K562 (cell line): ENCODE measurements around the gene SIRPB2. TPM values are rescaled to one million over a fixed set of nuclear protein-coding genes. Genes with fewer than 3 reads are reported as not detected.

Experiments
- ATAC-seq: fragments of 200-7000 bp; cut with Tn5 transposase; 3 replicates; pipeline ENCODE4 v1.9.1; 2020; ENCODE audit warnings: moderate library complexity
- BruUV-seq: library from RNA; stranded (reverse); fragments of 400-500 nt; replicated peaks from 2 replicates; lab custom pipeline; 2021; lab: Mats Ljungman, UMichigan
- CTCF ChIA-PET: fragments of 300-600 bp; formaldehyde crosslinking; extraction: SDS; loops from one replicate; lab custom pipeline; 2021; ENCODE audit warnings: low intra/inter-chr PET ratio; lab: Yijun Ruan, JAX
- POLR2A ChIA-PET: fragments of 300-600, 350-650 bp; sonication (Branson Sonifier 250); formaldehyde crosslinking; extraction: SDS; loops from one replicate; lab custom pipeline; 2021; ENCODE audit warnings: antibody characterized with exemption, inconsistent platforms; lab: Yijun Ruan, JAX
- DNase-seq, 4 experiments: peaks; one replicate each; pipeline versions ENCODE4 v3.0.0 to v3.0.0-alpha.2; 2011 to 2018; ENCODE audit warnings: low spot score in 3 of 4, mixed read lengths in 3 of 4; ENCODE audit errors: extremely low read depth in 1 of 4
- FAIRE-seq: peaks from 2 replicates; lab custom pipeline; 2011; peaks lifted over from hg19 to GRCh38; lab: Jason Lieb, UNC
- H2AFZ ChIP-seq: 2 replicates; pipeline ENCODE4 v1.6.0; 2011; ENCODE audit warnings: low read depth, low read length, control low read depth, inconsistent platforms
- H3K27ac ChIP-seq: fragments of 200-600 bp; 3 replicates; pipeline ENCODE4 v1.8.0; 2011; ENCODE audit warnings: low read depth, mild to moderate bottlenecking, control low read depth, inconsistent platforms, low read length, moderate library complexity, mixed read lengths; ENCODE audit errors: extremely low read depth
- H3K27me3 ChIP-seq, 2 experiments: fragments of 300-600 bp in 1 of 2; 2 replicates in 1 of 2; 3 replicates in 1 of 2; pipeline versions ENCODE4 v1.6.0 to v1.8.0; 2011; ENCODE audit warnings: inconsistent platforms in 2 of 2, low read length in 2 of 2, mild to moderate bottlenecking in 1 of 2, mixed read lengths in 1 of 2, moderate library complexity in 1 of 2; ENCODE audit not compliant: control insufficient read depth in 2 of 2, insufficient read depth in 2 of 2
- H3K36me3 ChIP-seq: fragments of 300-600 bp; 3 replicates; pipeline ENCODE4 v1.8.0; 2011; ENCODE audit warnings: mild to moderate bottlenecking, low read length, inconsistent platforms; ENCODE audit not compliant: control insufficient read depth, insufficient read depth
- H3K4me1 ChIP-seq, 2 experiments: fragments of 200-600 bp in 1 of 2; replicated peaks in 1 of 2; 2 replicates in 1 of 2; 3 replicates in 1 of 2; pipeline versions ENCODE4 v1.5.1 to v1.8.0; 2011; ENCODE audit warnings: inconsistent platforms in 2 of 2, low read length in 2 of 2, mild to moderate bottlenecking in 1 of 2, mixed read lengths in 1 of 2, moderate library complexity in 1 of 2; ENCODE audit not compliant: control insufficient read depth in 2 of 2, insufficient read depth in 2 of 2
- H3K4me2 ChIP-seq: 2 replicates; pipeline ENCODE4 v1.6.1; 2011; ENCODE audit warnings: low read length, control low read depth, inconsistent platforms, mixed read lengths; ENCODE audit not compliant: insufficient read depth
- H3K4me3 ChIP-seq: fragments of 200-600 bp; sonication (generic), shearing (Covaris generic); 2 replicates; pipeline ENCODE4 v1.5.1; 2016; ENCODE audit warnings: control low read depth, inconsistent platforms
- H3K79me2 ChIP-seq: fragments of 200-600 bp; 3 replicates; pipeline ENCODE4 v1.8.0; 2011; ENCODE audit warnings: low read length, inconsistent platforms; ENCODE audit not compliant: control insufficient read depth, insufficient read depth
- H3K9ac ChIP-seq, 2 experiments: 2 replicates each; pipeline versions ENCODE4 v1.6.0 to v1.6.1; 2011; ENCODE audit warnings: low read depth in 2 of 2, low read length in 2 of 2, control low read depth in 1 of 2, inconsistent platforms in 1 of 2, mild to moderate bottlenecking in 1 of 2, mixed read lengths in 1 of 2; ENCODE audit not compliant: insufficient read depth in 1 of 2
- H3K9me1 ChIP-seq: one replicate; pipeline ENCODE4 v1.6.0; 2011; ENCODE audit warnings: inconsistent platforms, mild to moderate bottlenecking, low read length, moderate library complexity; ENCODE audit not compliant: control insufficient read depth, insufficient read depth
- H3K9me3 ChIP-seq: replicated peaks from 2 replicates; pipeline ENCODE4 v1.5.1; 2011; ENCODE audit warnings: low read depth, low read length, inconsistent platforms; ENCODE audit not compliant: control insufficient read depth, insufficient read depth
- H4K20me1 ChIP-seq: replicated peaks from 2 replicates; pipeline ENCODE4 v1.6.1; 2011; ENCODE audit warnings: low read length, inconsistent platforms, mixed read lengths; ENCODE audit not compliant: control insufficient read depth, insufficient read depth
- CREB3L1 ChIP-seq: fragments of 450-650 bp; IDR thresholded peaks from 2 replicates; pipeline ENCODE4 v1.6.1; 2014; ENCODE audit warnings: low read depth, mild to moderate bottlenecking, moderate library complexity, borderline replicate concordance
- ZKSCAN3 ChIP-seq: fragments of 250-450 bp; sonication (Bioruptor Pico); IDR thresholded peaks from 2 replicates; pipeline ENCODE4 v1.4.0; 2020
- in situ Hi-C: fragments of 300-500 bp; cut with MboI; formaldehyde crosslinking; loops from 4 replicates; pipeline ENCODE4 v1.15.0; 2018; ENCODE audit warnings: inconsistent platforms, mixed read lengths
- intact Hi-C: fragments of 100-400 bp; cut with micrococcal nuclease; formaldehyde crosslinking; loops from 2 replicates; pipeline ENCODE4 v1.14.2; 2022
- polyA plus RNA-seq, 8 experiments: library from polyadenylated mRNA; depleted of rRNA in 4 of 8; stranded (reverse) in 5 of 8; unstranded in 3 of 8; fragments of >200 nt; fragmentation: Nextera tagmentation in 2 of 8; fragmentation: Illumina TruSeq in 1 of 8; extraction: Ambion mirVana in 2 of 8; extraction: Trizol in 1 of 8; gene quantifications; 2 replicates each; pipeline versions ENCODE4 v1.2.1 to v1.2.3, GENCODE V29; 2011 to 2014; ENCODE audit warnings: inconsistent platforms in 1 of 8, missing spikeins in 1 of 8
- total RNA-seq, 7 experiments: library from RNA; depleted of rRNA in 6 of 7; stranded (reverse); fragments of >200 nt in 6 of 7; fragmentation: Illumina TruSeq in 2 of 7; extraction: Trizol in 2 of 7; gene quantifications; 2 replicates each; pipeline versions ENCODE4 v1.2.1 to v1.2.3, GENCODE V29; 2011 to 2021; ENCODE audit warnings: low replicate concordance in 1 of 7
- TF ChIP-seq, protein P1 (sequence below): fragments of 250-450 bp; sonication (Bioruptor Pico); IDR thresholded peaks from 2 replicates; pipeline ENCODE4 v1.8.0; 2021; ENCODE audit warnings: moderate library complexity, mild to moderate bottlenecking, inconsistent platforms

The SIRPB2 gene
- total and polyA plus RNA-seq, 9 of the 15 experiments (the other 6 are each of a cell fraction or from before 2014, with no cell fraction given), result 0.07 TPM; not detected in 7

DNA sequence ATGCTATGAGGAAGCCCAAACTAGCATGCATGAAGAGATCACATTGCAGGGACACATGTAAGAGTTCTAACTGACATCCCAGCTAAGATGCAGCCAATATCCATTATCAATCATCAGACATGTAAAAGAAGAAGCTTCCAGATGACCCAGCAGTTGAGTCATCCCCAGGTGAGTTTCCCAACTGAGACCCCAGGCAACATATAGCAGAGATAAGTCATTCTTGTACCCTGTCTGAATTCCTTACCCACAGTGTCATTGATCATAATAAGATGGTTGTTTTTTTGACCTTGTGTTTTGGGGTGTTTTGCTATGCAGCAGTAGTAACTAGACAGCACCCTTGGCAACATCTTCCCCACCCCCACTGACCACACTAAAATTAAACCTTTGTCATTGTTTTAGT lies 47.4 kb upstream of the SIRPB2 start:
- Histone ChIP-seq H3K4me2 (no peak overlapping the region), H3K9ac (no peak overlapping the region), H3K9me3 (no peaks in the 10 kb centered on the region), H3K9me1 (no peaks in the 10 kb centered on the region), H3K4me1 (no peaks in the 10 kb centered on the region; a peak in 1 of 5 replicates), H3K79me2 (no peaks in the 10 kb centered on the region), H4K20me1 (no peaks in the 10 kb centered on the region), H3K27me3 (no peaks in the 10 kb centered on the region; a peak in 1 of 5 replicates), H3K27ac (no peak overlapping the region), H3K4me3 (no peak overlapping the region), H3K36me3 (no peaks in the 10 kb centered on the region), H2AFZ (no peak overlapping the region)
- CTCF ChIA-PET, result no interaction called here
- FAIRE-seq, result no peak
- no TSS peak for BruUV-seq
- POLR2A ChIA-PET, result interaction anchor here (1.3 kb wide), 1 partner anchor 8 kb away, joined by 3 read pairs; no protein-coding TSS in a partner anchor
- in situ Hi-C loops, result no loop called here
- ATAC-seq, result no peak
- intact Hi-C loops, result no loop called here
- DNase-seq, result no peak
- TF ChIP-seq, protein P1, sequence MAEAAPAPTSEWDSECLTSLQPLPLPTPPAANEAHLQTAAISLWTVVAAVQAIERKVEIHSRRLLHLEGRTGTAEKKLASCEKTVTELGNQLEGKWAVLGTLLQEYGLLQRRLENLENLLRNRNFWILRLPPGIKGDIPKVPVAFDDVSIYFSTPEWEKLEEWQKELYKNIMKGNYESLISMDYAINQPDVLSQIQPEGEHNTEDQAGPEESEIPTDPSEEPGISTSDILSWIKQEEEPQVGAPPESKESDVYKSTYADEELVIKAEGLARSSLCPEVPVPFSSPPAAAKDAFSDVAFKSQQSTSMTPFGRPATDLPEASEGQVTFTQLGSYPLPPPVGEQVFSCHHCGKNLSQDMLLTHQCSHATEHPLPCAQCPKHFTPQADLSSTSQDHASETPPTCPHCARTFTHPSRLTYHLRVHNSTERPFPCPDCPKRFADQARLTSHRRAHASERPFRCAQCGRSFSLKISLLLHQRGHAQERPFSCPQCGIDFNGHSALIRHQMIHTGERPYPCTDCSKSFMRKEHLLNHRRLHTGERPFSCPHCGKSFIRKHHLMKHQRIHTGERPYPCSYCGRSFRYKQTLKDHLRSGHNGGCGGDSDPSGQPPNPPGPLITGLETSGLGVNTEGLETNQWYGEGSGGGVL (CRISPR knock-in tag), result no peak
- no peak for TF ChIP-seq ZKSCAN3 (CRISPR knock-in tag)
- TF ChIP-seq CREB3L1, result no peak
- TF ChIP-seq, all 486 proteins: peak for 0
